ENCODE data around the gene CAMK1.

Gene CAMK1

GRCh38 chr3:9791790-9792404, 22.1 kb upstream of the CAMK1 start:
- H3F3A ChIP-seq (ENCODE audit: insufficient read depth, low read length): no peaks in the 10 kb centered on the region
- H3K4me2 ChIP-seq (ENCODE audit: low read length): peak overlapping the region; percentile 99
- TF ChIP-seq CTCF (IDR thresholded peaks at IDR 0.05; ENCODE audit: low read length) (no peak), EZH2 (IDR thresholded peaks at IDR 0.05; ENCODE audit: borderline replicate concordance, low read length) (no peak)
- H3K9me2 ChIP-seq (ENCODE audit: low read depth, low read length): no peaks in the 10 kb centered on the region
- H3K9me3 ChIP-seq (ENCODE audit: low read length): no peaks in the 10 kb centered on the region
- peaks cover 23% of the 10 kb centered on the region for H3K79me2 ChIP-seq (ENCODE audit: insufficient read depth, low read length)
- H2AFZ ChIP-seq (ENCODE audit: low read length): no peak overlapping the region
- H3K9ac ChIP-seq (ENCODE audit: low read length): peak overlapping the region; percentile 98
- H3K4me1 ChIP-seq (ENCODE audit: insufficient read depth, low read length, severe bottlenecking): peaks cover 33% of the 10 kb centered on the region
- peaks cover 51% of the 10 kb centered on the region for H3K36me3 ChIP-seq (ENCODE audit: insufficient read depth, low read length)
- no peaks in the 10 kb centered on the region for H3K27me3 ChIP-seq (ENCODE audit: insufficient read depth, low read length)
- no peaks in the 10 kb centered on the region for H4K20me1 ChIP-seq (ENCODE audit: insufficient read depth, low read length)
- peak overlapping the region; percentile 93 for H3K4me3 ChIP-seq (ENCODE audit: low read depth, low read length, poor library complexity, severe bottlenecking)
- peak overlapping the region; percentile 83 for H3K27ac ChIP-seq (ENCODE audit: low read depth, low read length, poor library complexity, severe bottlenecking)

- H3K4me3 ChIP-seq (ENCODE audit: low read depth, low read length, poor library complexity, severe bottlenecking): peak overlapping the region; percentile 93
- no peaks in the 10 kb centered on the region for H3K9me2 ChIP-seq (ENCODE audit: low read depth, low read length)
- H3K27ac ChIP-seq (ENCODE audit: low read depth, low read length, poor library complexity, severe bottlenecking): peak overlapping the region; percentile 83
- H3K36me3 ChIP-seq (ENCODE audit: insufficient read depth, low read length): peaks cover 51% of the 10 kb centered on the region
- H3F3A ChIP-seq (ENCODE audit: insufficient read depth, low read length): no peaks in the 10 kb centered on the region
- peaks cover 23% of the 10 kb centered on the region for H3K79me2 ChIP-seq (ENCODE audit: insufficient read depth, low read length)
- H2AFZ ChIP-seq (ENCODE audit: low read length): no peak overlapping the region
- H3K4me2 ChIP-seq (ENCODE audit: low read length): peak overlapping the region; percentile 99
- peak overlapping the region; percentile 98 for H3K9ac ChIP-seq (ENCODE audit: low read length)
- TF ChIP-seq EZH2 (IDR thresholded peaks at IDR 0.05; ENCODE audit: borderline replicate concordance, low read length): no peak
- TF ChIP-seq CTCF (IDR thresholded peaks at IDR 0.05; ENCODE audit: low read length): no peak
- no peaks in the 10 kb centered on the region for H3K9me3 ChIP-seq (ENCODE audit: low read length)
- no peaks in the 10 kb centered on the region for H3K27me3 ChIP-seq (ENCODE audit: insufficient read depth, low read length)
- peaks cover 33% of the 10 kb centered on the region for H3K4me1 ChIP-seq (ENCODE audit: insufficient read depth, low read length, severe bottlenecking)
- H4K20me1 ChIP-seq (ENCODE audit: insufficient read depth, low read length): no peaks in the 10 kb centered on the region
Measured at GRCh38 chr3:9791127-9791526, 21.4 kb upstream of the CAMK1 start.

GRCh38 chr3:9787714-9788113, 18.0 kb upstream of the CAMK1 start:
- Histone ChIP-seq H4K20me1 (ENCODE audit: insufficient read depth, low read length) (no peaks in the 10 kb centered on the region), H3K4me3 (ENCODE audit: low read depth, low read length, poor library complexity, severe bottlenecking) (no peak overlapping the region), H3K4me2 (ENCODE audit: low read length) (no peak overlapping the region), H3K27me3 (ENCODE audit: insufficient read depth, low read length) (no peaks in the 10 kb centered on the region), H3K4me1 (ENCODE audit: insufficient read depth, low read length, severe bottlenecking) (peaks cover 12% of the 10 kb centered on the region), H3K9me2 (ENCODE audit: low read depth, low read length) (no peaks in the 10 kb centered on the region), H3F3A (ENCODE audit: insufficient read depth, low read length) (no peaks in the 10 kb centered on the region), H3K79me2 (ENCODE audit: insufficient read depth, low read length) (peaks cover 3% of the 10 kb centered on the region; the same call in 1 of the 2 replicates), H3K9me3 (ENCODE audit: low read length) (no peaks in the 10 kb centered on the region), H2AFZ (ENCODE audit: low read length) (no peak overlapping the region), H3K27ac (ENCODE audit: low read depth, low read length, poor library complexity, severe bottlenecking) (no peak overlapping the region), H3K36me3 (ENCODE audit: insufficient read depth, low read length) (peaks cover 51% of the 10 kb centered on the region), H3K9ac (ENCODE audit: low read length) (no peak overlapping the region)
- TF ChIP-seq CTCF (IDR thresholded peaks at IDR 0.05; ENCODE audit: low read length) (no peak), EZH2 (IDR thresholded peaks at IDR 0.05; ENCODE audit: borderline replicate concordance, low read length) (no peak)
